Gastroesophageal sphincter (tissue), 3 donors: ENCODE results near the gene HYAL4.

ENCODE experiments used
- POLR2A ChIP-seq, 2 donors: fragments of 450-650 bp; IDR thresholded peaks; one replicate each; pipeline ENCODE4 v1.6.1; 2017; ENCODE audit warnings: antibody characterized with exemption in 2 of 2, mild to moderate bottlenecking in 2 of 2, moderate library complexity in 1 of 2
- TF ChIP-seq, protein P1 (sequence below), 4 experiments: fragments of 200-600 bp in 2 of 4; fragments of 450-650 bp in 2 of 4; sonication (generic) in 1 of 4; IDR thresholded peaks; one replicate each; pipeline ENCODE4 v1.5.1; 2017 to 2019; ENCODE audit warnings: antibody characterized with exemption in 4 of 4, mild to moderate bottlenecking in 2 of 4, moderate library complexity in 2 of 4

DNA sequence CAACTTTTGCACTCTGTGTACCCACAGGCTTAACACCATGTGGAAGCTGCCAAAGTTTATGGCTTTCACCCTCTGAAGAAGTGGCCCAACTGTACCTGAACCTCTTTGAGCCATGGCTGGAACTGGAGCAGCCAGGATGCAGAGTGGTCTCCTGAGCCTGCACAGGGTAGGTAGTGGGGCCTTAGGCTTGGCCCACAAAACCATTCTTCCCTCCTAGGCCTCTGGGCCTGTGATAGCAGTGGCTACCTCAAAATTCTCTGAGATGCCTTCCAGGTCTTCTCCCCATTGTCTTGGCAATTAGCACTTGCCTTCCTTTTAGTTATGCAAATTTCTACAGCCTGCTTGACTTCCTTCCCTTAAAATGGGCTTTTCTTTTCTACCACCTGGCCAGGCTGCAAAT lies 60.7 kb downstream of the HYAL4 start:
- TF ChIP-seq, protein P1, sequence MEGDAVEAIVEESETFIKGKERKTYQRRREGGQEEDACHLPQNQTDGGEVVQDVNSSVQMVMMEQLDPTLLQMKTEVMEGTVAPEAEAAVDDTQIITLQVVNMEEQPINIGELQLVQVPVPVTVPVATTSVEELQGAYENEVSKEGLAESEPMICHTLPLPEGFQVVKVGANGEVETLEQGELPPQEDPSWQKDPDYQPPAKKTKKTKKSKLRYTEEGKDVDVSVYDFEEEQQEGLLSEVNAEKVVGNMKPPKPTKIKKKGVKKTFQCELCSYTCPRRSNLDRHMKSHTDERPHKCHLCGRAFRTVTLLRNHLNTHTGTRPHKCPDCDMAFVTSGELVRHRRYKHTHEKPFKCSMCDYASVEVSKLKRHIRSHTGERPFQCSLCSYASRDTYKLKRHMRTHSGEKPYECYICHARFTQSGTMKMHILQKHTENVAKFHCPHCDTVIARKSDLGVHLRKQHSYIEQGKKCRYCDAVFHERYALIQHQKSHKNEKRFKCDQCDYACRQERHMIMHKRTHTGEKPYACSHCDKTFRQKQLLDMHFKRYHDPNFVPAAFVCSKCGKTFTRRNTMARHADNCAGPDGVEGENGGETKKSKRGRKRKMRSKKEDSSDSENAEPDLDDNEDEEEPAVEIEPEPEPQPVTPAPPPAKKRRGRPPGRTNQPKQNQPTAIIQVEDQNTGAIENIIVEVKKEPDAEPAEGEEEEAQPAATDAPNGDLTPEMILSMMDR (IDR thresholded peaks at IDR 0.05): no peak
- TF ChIP-seq POLR2A (IDR thresholded peaks at IDR 0.05): no peak
